Panc1 (cell line): ENCODE results near the gene ALDOC. TPM values are rescaled to one million over a fixed set of nuclear protein-coding genes. Genes with fewer than 3 reads are reported as not detected.

Experiments
- ATAC-seq: fragments of 200-7000 bp; cut with Tn5 transposase; 2 replicates; pipeline ENCODE4 v1.9.1; 2020; ENCODE audit warnings: mild to moderate bottlenecking, moderate library complexity
- BruUV-seq: library from RNA; stranded (reverse); fragments of 400-500 nt; replicated peaks from 2 replicates; lab custom pipeline; 2021; lab: Mats Ljungman, UMichigan
- CTCF ChIA-PET: fragments of 300-600 bp; sonication (Branson Sonifier 250); formaldehyde crosslinking; loops from one replicate; lab custom pipeline; 2022; ENCODE audit warnings: antibody characterized with exemption; lab: Charles Lee
- POLR2A ChIA-PET: fragments of 300-600 bp; sonication (Branson Sonifier 250); formaldehyde crosslinking; loops from one replicate; lab custom pipeline; 2022; ENCODE audit warnings: antibody characterized with exemption; lab: Charles Lee
- DNase-seq: peaks from one replicate; pipeline ENCODE4 v3.0.0-alpha.2; 2010; ENCODE audit warnings: low read depth, low spot score
- H3K27ac ChIP-seq: 2 replicates; pipeline ENCODE4 v1.5.1; 2011; ENCODE audit warnings: mild to moderate bottlenecking, low read length, inconsistent platforms
- H3K27me3 ChIP-seq: fragments of 200-500 bp; sonication (Bioruptor generic); 2 replicates; pipeline ENCODE4 v1.6.0; 2014; ENCODE audit warnings: low read length, inconsistent platforms; ENCODE audit not compliant: control insufficient read depth, insufficient read depth
- H3K36me3 ChIP-seq: fragments of 200-500 bp; sonication (Bioruptor generic); 2 replicates; pipeline ENCODE4 v1.5.1; 2014; ENCODE audit warnings: inconsistent platforms, mild to moderate bottlenecking, low read length, moderate library complexity; ENCODE audit not compliant: control insufficient read depth, insufficient read depth
- H3K4me1 ChIP-seq: 2 replicates; pipeline ENCODE4 v1.5.1; 2011; ENCODE audit warnings: inconsistent platforms, mild to moderate bottlenecking, low read length, moderate library complexity; ENCODE audit not compliant: control insufficient read depth, insufficient read depth
- H3K4me3 ChIP-seq, 2 experiments: 2 replicates each; pipeline ENCODE4 v1.5.1; 2011 to 2012; ENCODE audit warnings: low read depth in 2 of 2, low read length in 2 of 2, mild to moderate bottlenecking in 2 of 2, inconsistent platforms in 1 of 2, moderate library complexity in 1 of 2
- H3K9me3 ChIP-seq: fragments of 200-500 bp; sonication (Bioruptor generic); 2 replicates; pipeline ENCODE4 v1.5.1; 2014; ENCODE audit warnings: low read depth, mild to moderate bottlenecking, inconsistent platforms, low read length, moderate library complexity; ENCODE audit not compliant: control insufficient read depth, insufficient read depth
- POLR2AphosphoS5 ChIP-seq: IDR thresholded peaks from 2 replicates; pipeline ENCODE4 v1.6.1; 2012; ENCODE audit warnings: mild to moderate bottlenecking, low read depth, low read length, moderate library complexity
- SIN3A ChIP-seq: IDR thresholded peaks from 2 replicates; pipeline ENCODE4 v1.6.1; 2012; ENCODE audit warnings: low read depth, mild to moderate bottlenecking, low read length, moderate library complexity, borderline replicate concordance; ENCODE audit not compliant: insufficient read depth
- TCF7L2 ChIP-seq: IDR thresholded peaks from 2 replicates; pipeline ENCODE4 v1.6.1; 2011; ENCODE audit warnings: mild to moderate bottlenecking, low read depth, low read length, inconsistent platforms
- in situ Hi-C: cut with HindIII; loops from 2 replicates; pipeline ENCODE4 v1.10.0; 2016; ENCODE audit warnings: low sequenced_read_pairs, low pct_unique_long_range_greater_than_20kb
- intact Hi-C: fragments of 100-400 bp; cut with micrococcal nuclease; formaldehyde crosslinking; loops from one replicate; pipeline ENCODE4 v1.10.0; 2022; ENCODE audit not compliant: unreplicated experiment
- total RNA-seq: library from RNA; stranded (reverse); gene quantifications from one replicate; pipeline ENCODE4 v1.2.1, GENCODE V29; 2021; ENCODE audit not compliant: unreplicated experiment
- TF ChIP-seq, protein P1 (sequence below): fragments of 450-650 bp; IDR thresholded peaks from 2 replicates; pipeline ENCODE4 v1.5.1; 2017; ENCODE audit warnings: mild to moderate bottlenecking
- TF ChIP-seq, protein P2 (sequence below), 2 experiments: IDR thresholded peaks; 2 replicates each; pipeline ENCODE4 v1.6.1; 2011 to 2012; ENCODE audit warnings: low read depth in 2 of 2, control low read depth in 1 of 2, low read length in 1 of 2, mild to moderate bottlenecking in 1 of 2, moderate library complexity in 1 of 2; ENCODE audit not compliant: insufficient read depth in 1 of 2

ALDOC gene
- total RNA-seq, 1 experiment from 2014 or later, result 13.4 TPM

- Histone ChIP-seq H3K27me3 (no peaks in the 10 kb centered on the region), H3K4me3 (no peak overlapping the region), H3K9me3 (no peaks in the 10 kb centered on the region), H3K27ac (no peak overlapping the region), H3K4me1 (no peaks in the 10 kb centered on the region), H3K36me3 (no peaks in the 10 kb centered on the region)
- ChIA-PET CTCF (interaction anchor here (1.0 kb wide), 1 partner anchor 43 kb away, joined by 4 read pairs; no protein-coding TSS in a partner anchor), POLR2A (no interaction called here)
- BruUV-seq, result no TSS peak
- ATAC-seq, result no peak
- in situ Hi-C loops, result no loop called here
- TF ChIP-seq, protein P1, sequence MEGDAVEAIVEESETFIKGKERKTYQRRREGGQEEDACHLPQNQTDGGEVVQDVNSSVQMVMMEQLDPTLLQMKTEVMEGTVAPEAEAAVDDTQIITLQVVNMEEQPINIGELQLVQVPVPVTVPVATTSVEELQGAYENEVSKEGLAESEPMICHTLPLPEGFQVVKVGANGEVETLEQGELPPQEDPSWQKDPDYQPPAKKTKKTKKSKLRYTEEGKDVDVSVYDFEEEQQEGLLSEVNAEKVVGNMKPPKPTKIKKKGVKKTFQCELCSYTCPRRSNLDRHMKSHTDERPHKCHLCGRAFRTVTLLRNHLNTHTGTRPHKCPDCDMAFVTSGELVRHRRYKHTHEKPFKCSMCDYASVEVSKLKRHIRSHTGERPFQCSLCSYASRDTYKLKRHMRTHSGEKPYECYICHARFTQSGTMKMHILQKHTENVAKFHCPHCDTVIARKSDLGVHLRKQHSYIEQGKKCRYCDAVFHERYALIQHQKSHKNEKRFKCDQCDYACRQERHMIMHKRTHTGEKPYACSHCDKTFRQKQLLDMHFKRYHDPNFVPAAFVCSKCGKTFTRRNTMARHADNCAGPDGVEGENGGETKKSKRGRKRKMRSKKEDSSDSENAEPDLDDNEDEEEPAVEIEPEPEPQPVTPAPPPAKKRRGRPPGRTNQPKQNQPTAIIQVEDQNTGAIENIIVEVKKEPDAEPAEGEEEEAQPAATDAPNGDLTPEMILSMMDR, result no peak
- TF ChIP-seq, protein P2, sequence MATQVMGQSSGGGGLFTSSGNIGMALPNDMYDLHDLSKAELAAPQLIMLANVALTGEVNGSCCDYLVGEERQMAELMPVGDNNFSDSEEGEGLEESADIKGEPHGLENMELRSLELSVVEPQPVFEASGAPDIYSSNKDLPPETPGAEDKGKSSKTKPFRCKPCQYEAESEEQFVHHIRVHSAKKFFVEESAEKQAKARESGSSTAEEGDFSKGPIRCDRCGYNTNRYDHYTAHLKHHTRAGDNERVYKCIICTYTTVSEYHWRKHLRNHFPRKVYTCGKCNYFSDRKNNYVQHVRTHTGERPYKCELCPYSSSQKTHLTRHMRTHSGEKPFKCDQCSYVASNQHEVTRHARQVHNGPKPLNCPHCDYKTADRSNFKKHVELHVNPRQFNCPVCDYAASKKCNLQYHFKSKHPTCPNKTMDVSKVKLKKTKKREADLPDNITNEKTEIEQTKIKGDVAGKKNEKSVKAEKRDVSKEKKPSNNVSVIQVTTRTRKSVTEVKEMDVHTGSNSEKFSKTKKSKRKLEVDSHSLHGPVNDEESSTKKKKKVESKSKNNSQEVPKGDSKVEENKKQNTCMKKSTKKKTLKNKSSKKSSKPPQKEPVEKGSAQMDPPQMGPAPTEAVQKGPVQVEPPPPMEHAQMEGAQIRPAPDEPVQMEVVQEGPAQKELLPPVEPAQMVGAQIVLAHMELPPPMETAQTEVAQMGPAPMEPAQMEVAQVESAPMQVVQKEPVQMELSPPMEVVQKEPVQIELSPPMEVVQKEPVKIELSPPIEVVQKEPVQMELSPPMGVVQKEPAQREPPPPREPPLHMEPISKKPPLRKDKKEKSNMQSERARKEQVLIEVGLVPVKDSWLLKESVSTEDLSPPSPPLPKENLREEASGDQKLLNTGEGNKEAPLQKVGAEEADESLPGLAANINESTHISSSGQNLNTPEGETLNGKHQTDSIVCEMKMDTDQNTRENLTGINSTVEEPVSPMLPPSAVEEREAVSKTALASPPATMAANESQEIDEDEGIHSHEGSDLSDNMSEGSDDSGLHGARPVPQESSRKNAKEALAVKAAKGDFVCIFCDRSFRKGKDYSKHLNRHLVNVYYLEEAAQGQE (IDR thresholded peaks at IDR 0.05; ENCODE audit: insufficient read depth in 1 of 2, low read depth in 2 of 2, low read length in 1 of 2), result no peak
- TF ChIP-seq SIN3A (no peak), TCF7L2 (no peak), POLR2AphosphoS5 (no peak)
- no peak for DNase-seq
- intact Hi-C loops, result no loop called here
Observed at GRCh38 chr17:28538296-28538895, 38.3 kb downstream of the ALDOC start.

- Histone ChIP-seq H3K4me3 (no peak overlapping the region), H3K36me3 (no peaks in the 10 kb centered on the region), H3K27me3 (no peaks in the 10 kb centered on the region), H3K9me3 (no peaks in the 10 kb centered on the region), H3K27ac (no peak overlapping the region), H3K4me1 (no peaks in the 10 kb centered on the region)
- no peak for TF ChIP-seq TCF7L2
- TF ChIP-seq, protein P2 (IDR thresholded peaks at IDR 0.05; ENCODE audit: insufficient read depth in 1 of 2, low read depth in 2 of 2, low read length in 1 of 2), result no peak
- TF ChIP-seq SIN3A, result no peak
- TF ChIP-seq POLR2AphosphoS5, result no peak
- TF ChIP-seq, protein P1, result no peak
- intact Hi-C loops, result no loop called here
- DNase-seq (no peak), ATAC-seq (no peak)
- CTCF ChIA-PET, result interaction anchor here (0.6 to 1.0 kb wide), 2 partner anchors 9 to 42 kb away, joined by 4 to 5 read pairs; no protein-coding TSS in a partner anchor
- in situ Hi-C loops, result no loop called here
- no TSS peak for BruUV-seq
- POLR2A ChIA-PET, result interaction anchor here (0.6 kb wide), 1 partner anchor 39 kb away, joined by 9 read pairs; no protein-coding TSS in a partner anchor
Observed at GRCh38 chr17:28537219-28537610, 39.5 kb downstream of the ALDOC start.
